Mesendoderm (in vitro differentiated cells): ENCODE results near the gene SP7.
A peak's percentile ranks its signal among the peaks of the same experiment; 100 is the strongest.
"Not testable (repeated sequence)": the region's sequence is repeated elsewhere in the genome, so short reads cannot be mapped to it uniquely, and the experiment has no call there.

ENCODE experiments used
- DNase-seq: peaks from one replicate; pipeline ENCODE4 v3.0.0; 2013
- H2AK5ac ChIP-seq: 2 replicates; pipeline ENCODE4 v1.6.1; 2013; ENCODE audit warnings: low read length, inconsistent platforms
- H2BK120ac ChIP-seq: 2 replicates; pipeline ENCODE4 v1.6.1; 2013; ENCODE audit warnings: low read depth, mild to moderate bottlenecking, low read length, moderate library complexity, mixed read lengths
- H2BK15ac ChIP-seq: replicated peaks from 2 replicates; pipeline ENCODE4 v1.6.1; 2013; ENCODE audit warnings: low read depth, mild to moderate bottlenecking, moderate library complexity
- H2BK5ac ChIP-seq: 2 replicates; pipeline ENCODE4 v1.6.1; 2013; ENCODE audit warnings: low read length, inconsistent platforms
- H3K18ac ChIP-seq: 2 replicates; pipeline ENCODE4 v1.6.1; 2013; ENCODE audit warnings: mild to moderate bottlenecking, low read length, mixed read lengths
- H3K23ac ChIP-seq: one replicate; pipeline ENCODE4 v1.6.1; 2013; ENCODE audit warnings: low read length
- H3K27ac ChIP-seq: 2 replicates; pipeline ENCODE4 v1.5.1; 2013; ENCODE audit warnings: low read depth, mild to moderate bottlenecking, inconsistent platforms, low read length, moderate library complexity
- H3K27me3 ChIP-seq: 2 replicates; pipeline ENCODE4 v1.6.1; 2013; ENCODE audit warnings: low read length, control low read depth, mild to moderate bottlenecking, inconsistent platforms; ENCODE audit not compliant: insufficient read depth, poor library complexity
- H3K36me3 ChIP-seq: 2 replicates; pipeline ENCODE4 v1.6.1; 2013; ENCODE audit warnings: low read length, inconsistent platforms; ENCODE audit not compliant: control insufficient read depth, insufficient read depth
- H3K4ac ChIP-seq: one replicate; pipeline ENCODE4 v1.6.1; 2013; ENCODE audit warnings: low read depth, mild to moderate bottlenecking, low read length, moderate library complexity
- H3K4me1 ChIP-seq: 2 replicates; pipeline ENCODE4 v1.6.1; 2013; ENCODE audit warnings: low read depth, low read length, inconsistent platforms; ENCODE audit not compliant: control insufficient read depth
- H3K4me2 ChIP-seq: 2 replicates; pipeline ENCODE4 v1.6.1; 2013; ENCODE audit warnings: low read length
- H3K4me3 ChIP-seq: 2 replicates; pipeline ENCODE4 v1.5.1; 2013; ENCODE audit warnings: mild to moderate bottlenecking, low read length
- H3K56ac ChIP-seq: one replicate; pipeline ENCODE4 v1.6.1; 2013; ENCODE audit warnings: low read length
- H3K79me1 ChIP-seq: 2 replicates; pipeline ENCODE4 v1.6.1; 2013; ENCODE audit warnings: low read length, inconsistent platforms
- H3K79me2 ChIP-seq: 2 replicates; pipeline ENCODE4 v1.6.1; 2013; ENCODE audit warnings: mild to moderate bottlenecking, low read length; ENCODE audit not compliant: control insufficient read depth, insufficient read depth
- H3K9ac ChIP-seq: 2 replicates; pipeline ENCODE4 v1.6.1; 2013; ENCODE audit warnings: low read length, inconsistent platforms
- H4K5ac ChIP-seq: one replicate; pipeline ENCODE4 v1.6.1; 2013; ENCODE audit warnings: low read length
- H4K8ac ChIP-seq: one replicate; pipeline ENCODE4 v1.6.1; 2013; ENCODE audit warnings: low read depth, mild to moderate bottlenecking, control low read depth, low read length, moderate library complexity
- WGBS: extraction: QIAGEN DNeasy Blood & Tissue Kit; methylation state at CpG from one replicate; pipeline ENCODE4 v1.1.7; 2013; ENCODE audit warnings: low lambda C conversion rate, missing lambda C conversion rate; ENCODE audit not compliant: insufficient coverage; ENCODE audit errors: extremely low coverage; 5-methylcytosine and 5-hydroxymethylcytosine counted together

The SP7 gene

GRCh38 chr12:53379389-53380103 is 43.4 kb upstream of the SP7 start:
- Histone ChIP-seq H2BK120ac (no peak overlapping the region), H3K4me1 (peaks cover 15% of the 10 kb centered on the region), H3K27me3 (no peaks in the 10 kb centered on the region), H4K8ac (no peak overlapping the region), H3K4me3 (peak overlapping the region; percentile 15), H3K79me2 (peaks cover 28% of the 10 kb centered on the region), H2BK5ac (peak overlapping the region; percentile 66), H3K9ac (peak overlapping the region; percentile 79), H3K27ac (peak overlapping the region; percentile 61), H3K18ac (peak overlapping the region; percentile 79), H4K5ac (no peak overlapping the region), H3K4ac (peak overlapping the region; percentile 99), H3K4me2 (peak overlapping the region; percentile 62), H2AK5ac (no peak overlapping the region), H3K56ac (peak overlapping the region; percentile 95), H3K36me3 (peaks cover 11% of the 10 kb centered on the region), H3K79me1 (peaks cover 13% of the 10 kb centered on the region), H2BK15ac (no peak overlapping the region), H3K23ac (no peak overlapping the region)
- peak; percentile 100 for DNase-seq
- WGBS, result no CpG with 5 or more reads among the region's 29 CpGs

- Histone ChIP-seq H3K4ac (peak overlapping the region; percentile 99), H3K27me3 (no peaks in the 10 kb centered on the region), H3K23ac (no peak overlapping the region), H3K27ac (peak overlapping the region; percentile 61), H2BK120ac (peak overlapping the region; percentile 48), H3K18ac (peak overlapping the region; percentile 79), H4K5ac (peak overlapping the region; percentile 54), H2BK5ac (peak overlapping the region; percentile 66), H3K9ac (peak overlapping the region; percentile 79), H3K36me3 (peaks cover 11% of the 10 kb centered on the region), H3K56ac (peak overlapping the region; percentile 95), H3K79me1 (peaks cover 13% of the 10 kb centered on the region), H2BK15ac (no peak overlapping the region), H3K4me1 (peaks cover 15% of the 10 kb centered on the region), H2AK5ac (peak overlapping the region; percentile 2), H3K79me2 (peaks cover 23% of the 10 kb centered on the region), H3K4me2 (peak overlapping the region; percentile 62), H3K4me3 (peak overlapping the region; percentile 15), H4K8ac (peak overlapping the region; percentile 84)
- peak; percentile 41 for DNase-seq
- whole genome bisulfite sequencing, result no CpG with 5 or more reads among the region's 23 CpGs
Measured at GRCh38 chr12:53378724-53379388, 42.7 kb upstream of the SP7 start.

- no peak overlapping the region for H4K8ac ChIP-seq
- no peak for DNase-seq
- peaks cover 12% of the 10 kb centered on the region for H3K4me1 ChIP-seq
- no peak overlapping the region for H3K27ac ChIP-seq
- H3K4ac ChIP-seq, result no peak overlapping the region
- H3K4me3 ChIP-seq, result no peak overlapping the region
- H3K79me1 ChIP-seq, result peaks cover 11% of the 10 kb centered on the region
- peaks cover 18% of the 10 kb centered on the region for H3K79me2 ChIP-seq
- peaks cover 10% of the 10 kb centered on the region for H3K36me3 ChIP-seq
- H3K18ac ChIP-seq, result no peak overlapping the region
- peak overlapping the region; percentile 49 for H3K56ac ChIP-seq
- H3K4me2 ChIP-seq, result no peak overlapping the region
- H2BK15ac ChIP-seq, result no peak overlapping the region
- no peak overlapping the region for H2BK120ac ChIP-seq
- no CpG with 5 or more reads among the region's 12 CpGs for WGBS
- no peak overlapping the region for H3K9ac ChIP-seq
- H4K5ac ChIP-seq, result no peak overlapping the region
- no peak overlapping the region for H2BK5ac ChIP-seq
- H3K23ac ChIP-seq, result no peak overlapping the region
- H2AK5ac ChIP-seq, result no peak overlapping the region
- no peaks in the 10 kb centered on the region for H3K27me3 ChIP-seq
Measured at GRCh38 chr12:53378222-53378621, 42.1 kb upstream of the SP7 start.

- no peak for DNase-seq
- Histone ChIP-seq H4K8ac (no peak overlapping the region), H3K27me3 (no peaks in the 10 kb centered on the region), H2BK15ac (no peak overlapping the region), H3K36me3 (no peaks in the 10 kb centered on the region), H3K27ac (no peak overlapping the region), H3K4me3 (no peak overlapping the region), H3K4me1 (peaks cover 4% of the 10 kb centered on the region), H3K18ac (no peak overlapping the region), H4K5ac (no peak overlapping the region), H3K79me2 (peaks cover 4% of the 10 kb centered on the region), H3K79me1 (no peaks in the 10 kb centered on the region), H3K4ac (no peak overlapping the region), H2AK5ac (no peak overlapping the region), H2BK120ac (no peak overlapping the region), H2BK5ac (no peak overlapping the region), H3K56ac (no peak overlapping the region), H3K23ac (no peak overlapping the region), H3K9ac (no peak overlapping the region), H3K4me2 (no peak overlapping the region)
- WGBS, result no CpG with 5 or more reads among the region's 2 CpGs
Measured at GRCh38 chr12:53376747-53377146, 40.6 kb upstream of the SP7 start.

GRCh38 chr12:53374277-53374676 is 38.1 kb upstream of the SP7 start:
- not testable (repeated sequence) for H3K27ac ChIP-seq

More at GRCh38 chr12:53374277-53374676, 38.1 kb upstream of the SP7 start:
- H3K4ac ChIP-seq, H3K79me1 ChIP-seq, H3K79me2 ChIP-seq, H2BK15ac ChIP-seq, H4K8ac ChIP-seq, H3K9ac ChIP-seq, H3K27me3 ChIP-seq, H3K56ac ChIP-seq, H3K36me3 ChIP-seq, H3K4me2 ChIP-seq, DNase-seq, H2BK120ac ChIP-seq, H3K4me3 ChIP-seq, H2BK5ac ChIP-seq, H3K18ac ChIP-seq, H4K5ac ChIP-seq, H3K4me1 ChIP-seq, H3K23ac ChIP-seq, H2AK5ac ChIP-seq: not testable (repeated sequence)
- WGBS, result no CpG with 5 or more reads among the region's 14 CpGs
